NCI-H1092 treated with DMSO at 0.1 percent for 48 hours (cell line): ENCODE measurements around the gene KDELR1.

ENCODE experiments used
- DNase-seq: peaks from one replicate; lab custom pipeline; 2025; lab: John Stamatoyannopoulos, UW

The KDELR1 gene

GRCh38 chr19:48342414-48342738 lies 49.0 kb downstream of the KDELR1 start:
- no peak for DNase-seq

- no peak for DNase-seq
Measured at GRCh38 chr19:48341515-48342413, 49.6 kb downstream of the KDELR1 start.

- peak; percentile 82 for DNase-seq
Measured at GRCh38 chr19:48340995-48341394, 50.4 kb downstream of the KDELR1 start.

- DNase-seq, result no peak
Measured at GRCh38 chr19:48338802-48339503, 52.4 kb downstream of the KDELR1 start.

GRCh38 chr19:48338253-48338755 lies 53.0 kb downstream of the KDELR1 start:
- no peak for DNase-seq

- peak; percentile 60 for DNase-seq
Measured at GRCh38 chr19:48333467-48334384, 57.6 kb downstream of the KDELR1 start.

GRCh38 chr19:48332662-48333466 lies 58.5 kb downstream of the KDELR1 start:
- peak; percentile 98 for DNase-seq
